ENCODE measurements around the gene TMED1. TPM values are rescaled to one million over a fixed set of nuclear protein-coding genes. Genes with fewer than 3 reads are reported as not detected.

Gene TMED1
- total and polyA plus RNA-seq, 2 of the 13 experiments (the other 11 are each of a cell fraction or from before 2014, with no cell fraction given): 48.3 to 51.8 TPM

DNA sequence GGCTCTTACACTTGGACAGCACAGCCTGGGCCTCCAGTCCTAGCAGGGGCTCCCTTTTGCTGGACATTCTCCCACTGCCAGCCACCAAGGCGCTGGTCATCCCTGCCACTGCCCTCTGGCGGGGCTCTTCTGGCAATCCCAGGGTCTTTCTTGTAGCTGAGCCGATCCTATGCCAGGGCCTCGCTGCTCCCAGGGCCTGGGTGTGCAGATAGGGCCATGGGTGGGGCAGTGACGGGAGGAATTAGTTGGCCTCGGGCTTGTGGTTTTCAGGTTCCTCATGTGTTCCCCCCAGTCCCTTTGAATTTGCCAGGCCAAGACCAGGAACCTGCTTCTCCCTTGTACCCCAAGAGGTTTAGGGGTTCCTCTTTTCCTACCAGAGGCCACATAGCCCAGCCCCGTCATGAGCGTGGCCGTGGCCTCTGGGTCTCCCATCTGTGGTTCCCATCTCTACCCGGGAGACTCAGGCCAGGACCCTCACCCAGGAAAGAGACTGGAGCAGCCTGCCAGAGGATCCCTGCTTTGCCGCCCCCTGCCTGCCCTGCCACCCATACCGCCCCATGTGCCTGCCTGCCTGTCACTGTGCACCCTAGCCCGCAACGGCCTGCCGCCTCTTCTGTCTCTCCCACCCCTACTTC is 26.2 kb downstream of the TMED1 start:
- Histone ChIP-seq H4K20me1 (ENCODE audit: insufficient read depth, low read length) (no peaks in the 10 kb centered on the region), H3K27ac (ENCODE audit: extremely low read length, insufficient read depth, low read length) (no peak overlapping the region), H3K79me2 (ENCODE audit: insufficient read depth, low read length) (no peaks in the 10 kb centered on the region), H3K36me3 (replicated peaks in 1 of 2; ENCODE audit: control insufficient read depth in 1 of 2, insufficient read depth in 2 of 2, low read length in 2 of 2) (peaks cover 12 to 49% of the 10 kb centered on the region in 2 experiments; a peak in 4 of 5 replicates), H3K9ac (ENCODE audit: insufficient read depth, low read depth, low read length) (no peak overlapping the region), H3K4me3 (replicated peaks in 1 of 3; ENCODE audit: insufficient read depth in 1 of 3, low read depth in 2 of 3, low read length in 3 of 3) (no peak overlapping the region), H3K9me3 (ENCODE audit: low read length) (no peaks in the 10 kb centered on the region), H3K27me3 (ENCODE audit: control insufficient read depth in 1 of 2, insufficient read depth in 2 of 2, low read length in 2 of 2) (no peaks in the 10 kb centered on the region), H3K4me2 (ENCODE audit: low read depth, low read length) (no peak overlapping the region), H2AFZ (ENCODE audit: low read length) (no peak overlapping the region), H3K4me1 (ENCODE audit: insufficient read depth, low read length) (peaks cover 22% of the 10 kb centered on the region)
- in situ Hi-C loops (cut with HindIII; ENCODE audit: extremely low pct_ligation_motif_present, low pct_unique_long_range_greater_than_20kb) (no loop called here), intact Hi-C loops (cut with micrococcal nuclease; ENCODE audit: unreplicated experiment) (loop anchor here (5.0 kb wide), 1 partner anchor 42 kb away; no protein-coding TSS in a partner anchor)
- no peak for DNase-seq (ENCODE audit: low spot score)
- ChIA-PET CTCF (ENCODE audit: low intra/inter-chr PET ratio, low total read pairs) (no interaction called here), POLR2A (no interaction called here)
- no peak for TF ChIP-seq ZNF660 (CRISPR knock-in tag; IDR thresholded peaks at IDR 0.05; ENCODE audit: borderline replicate concordance, low read depth)
- TF ChIP-seq RFXANK (CRISPR knock-in tag; IDR thresholded peaks at IDR 0.05): no peak
- no peak for TF ChIP-seq ZNF460 (CRISPR knock-in tag; IDR thresholded peaks at IDR 0.05; ENCODE audit: borderline replicate concordance)
- no peak for TF ChIP-seq ETV5 (CRISPR knock-in tag; IDR thresholded peaks at IDR 0.05; ENCODE audit: borderline replicate concordance)
- TF ChIP-seq, protein P1, sequence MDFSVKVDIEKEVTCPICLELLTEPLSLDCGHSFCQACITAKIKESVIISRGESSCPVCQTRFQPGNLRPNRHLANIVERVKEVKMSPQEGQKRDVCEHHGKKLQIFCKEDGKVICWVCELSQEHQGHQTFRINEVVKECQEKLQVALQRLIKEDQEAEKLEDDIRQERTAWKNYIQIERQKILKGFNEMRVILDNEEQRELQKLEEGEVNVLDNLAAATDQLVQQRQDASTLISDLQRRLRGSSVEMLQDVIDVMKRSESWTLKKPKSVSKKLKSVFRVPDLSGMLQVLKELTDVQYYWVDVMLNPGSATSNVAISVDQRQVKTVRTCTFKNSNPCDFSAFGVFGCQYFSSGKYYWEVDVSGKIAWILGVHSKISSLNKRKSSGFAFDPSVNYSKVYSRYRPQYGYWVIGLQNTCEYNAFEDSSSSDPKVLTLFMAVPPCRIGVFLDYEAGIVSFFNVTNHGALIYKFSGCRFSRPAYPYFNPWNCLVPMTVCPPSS (IDR thresholded peaks at IDR 0.05): no peak
- no peak for TF ChIP-seq ARNT (IDR thresholded peaks at IDR 0.05)
- no peak for TF ChIP-seq FOXM1 (CRISPR knock-in tag; IDR thresholded peaks at IDR 0.05)
- TF ChIP-seq, protein P2, sequence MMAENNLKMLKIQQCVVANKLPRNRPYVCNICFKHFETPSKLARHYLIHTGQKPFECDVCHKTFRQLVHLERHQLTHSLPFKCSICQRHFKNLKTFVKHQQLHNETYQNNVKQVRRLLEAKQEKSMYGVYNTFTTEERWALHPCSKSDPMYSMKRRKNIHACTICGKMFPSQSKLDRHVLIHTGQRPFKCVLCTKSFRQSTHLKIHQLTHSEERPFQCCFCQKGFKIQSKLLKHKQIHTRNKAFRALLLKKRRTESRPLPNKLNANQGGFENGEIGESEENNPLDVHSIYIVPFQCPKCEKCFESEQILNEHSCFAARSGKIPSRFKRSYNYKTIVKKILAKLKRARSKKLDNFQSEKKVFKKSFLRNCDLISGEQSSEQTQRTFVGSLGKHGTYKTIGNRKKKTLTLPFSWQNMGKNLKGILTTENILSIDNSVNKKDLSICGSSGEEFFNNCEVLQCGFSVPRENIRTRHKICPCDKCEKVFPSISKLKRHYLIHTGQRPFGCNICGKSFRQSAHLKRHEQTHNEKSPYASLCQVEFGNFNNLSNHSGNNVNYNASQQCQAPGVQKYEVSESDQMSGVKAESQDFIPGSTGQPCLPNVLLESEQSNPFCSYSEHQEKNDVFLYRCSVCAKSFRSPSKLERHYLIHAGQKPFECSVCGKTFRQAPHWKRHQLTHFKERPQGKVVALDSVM (CRISPR knock-in tag; IDR thresholded peaks at IDR 0.05): no peak
- TF ChIP-seq, protein P3, sequence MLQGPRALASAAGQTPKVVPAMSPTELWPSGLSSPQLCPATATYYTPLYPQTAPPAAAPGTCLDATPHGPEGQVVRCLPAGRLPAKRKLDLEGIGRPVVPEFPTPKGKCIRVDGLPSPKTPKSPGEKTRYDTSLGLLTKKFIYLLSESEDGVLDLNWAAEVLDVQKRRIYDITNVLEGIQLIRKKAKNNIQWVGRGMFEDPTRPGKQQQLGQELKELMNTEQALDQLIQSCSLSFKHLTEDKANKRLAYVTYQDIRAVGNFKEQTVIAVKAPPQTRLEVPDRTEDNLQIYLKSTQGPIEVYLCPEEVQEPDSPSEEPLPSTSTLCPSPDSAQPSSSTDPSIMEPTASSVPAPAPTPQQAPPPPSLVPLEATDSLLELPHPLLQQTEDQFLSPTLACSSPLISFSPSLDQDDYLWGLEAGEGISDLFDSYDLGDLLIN (CRISPR knock-in tag; IDR thresholded peaks at IDR 0.05; ENCODE audit: borderline replicate concordance): no peak
- no peak for TF ChIP-seq RARA (CRISPR knock-in tag; IDR thresholded peaks at IDR 0.05)
- TF ChIP-seq ZC3H4 (CRISPR knock-in tag; IDR thresholded peaks at IDR 0.05; ENCODE audit: borderline replicate concordance): no peak
- TF ChIP-seq CCDC6 (CRISPR knock-in tag; IDR thresholded peaks at IDR 0.05): no peak
- TF ChIP-seq ZNF83 (CRISPR knock-in tag; IDR thresholded peaks at IDR 0.05; ENCODE audit: borderline replicate concordance): no peak
- TF ChIP-seq, protein P4, sequence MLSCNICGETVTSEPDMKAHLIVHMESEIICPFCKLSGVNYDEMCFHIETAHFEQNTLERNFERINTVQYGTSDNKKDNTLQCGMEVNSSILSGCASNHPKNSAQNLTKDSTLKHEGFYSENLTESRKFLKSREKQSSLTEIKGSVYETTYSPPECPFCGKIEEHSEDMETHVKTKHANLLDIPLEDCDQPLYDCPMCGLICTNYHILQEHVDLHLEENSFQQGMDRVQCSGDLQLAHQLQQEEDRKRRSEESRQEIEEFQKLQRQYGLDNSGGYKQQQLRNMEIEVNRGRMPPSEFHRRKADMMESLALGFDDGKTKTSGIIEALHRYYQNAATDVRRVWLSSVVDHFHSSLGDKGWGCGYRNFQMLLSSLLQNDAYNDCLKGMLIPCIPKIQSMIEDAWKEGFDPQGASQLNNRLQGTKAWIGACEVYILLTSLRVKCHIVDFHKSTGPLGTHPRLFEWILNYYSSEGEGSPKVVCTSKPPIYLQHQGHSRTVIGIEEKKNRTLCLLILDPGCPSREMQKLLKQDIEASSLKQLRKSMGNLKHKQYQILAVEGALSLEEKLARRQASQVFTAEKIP (CRISPR knock-in tag; IDR thresholded peaks at IDR 0.05; ENCODE audit: borderline replicate concordance): no peak
- TF ChIP-seq PHF21A (CRISPR knock-in tag; IDR thresholded peaks at IDR 0.05): no peak
- FAIRE-seq: no peak
- BruUV-seq (replicated peaks): no TSS peak
- ATAC-seq: no peak
- WGBS (ENCODE audit: low lambda C conversion rate): 97% methylated on average over 13 of the region's 15 CpGs
